ENCODE data around the gene ELMO3. TPM values are rescaled to one million over a fixed set of nuclear protein-coding genes. Genes with fewer than 3 reads are reported as not detected.
A peak's percentile ranks its signal among the peaks of the same experiment; 100 is the strongest.

Gene ELMO3
- total RNA-seq, 2 experiments from 2014 or later = 5.0 to 5.6 TPM

GRCh38 chr16:67170949-67171649 lies 27.8 kb upstream of the ELMO3 start:
- intact Hi-C loops (cut with micrococcal nuclease) = no loop called here
- Mint-ChIP-seq H3K4me3 (peak overlapping the region; percentile 73), H3K4me1 (ENCODE audit: low read depth) (peaks cover 53% of the 10 kb centered on the region), H3K27ac (peak overlapping the region; percentile 21), H3K36me3 (ENCODE audit: low read depth) (peaks cover 12% of the 10 kb centered on the region), H3K27me3 (peaks cover 73% of the 10 kb centered on the region), H3K9me3 (no peaks in the 10 kb centered on the region)
- ChIA-PET CTCF (interaction anchor here (0.7 to 16.0 kb wide), 8 partner anchors 8 to 195 kb away, joined by 3 to 209 read pairs (median 4); partner anchors contain the start of genes B3GNT9, FBXL8, HSF4 and MATCAP1), POLR2A (interaction anchor here (0.9 to 9.2 kb wide), 2 partner anchors 10 to 153 kb away, joined by 3 to 67 read pairs; partner anchors contain the start of genes FBXL8 and TRADD)
- DNase-seq (no peak), ATAC-seq (peak; percentile 20)
- no peak for TF ChIP-seq CTCF (IDR thresholded peaks at IDR 0.05)

DNA sequence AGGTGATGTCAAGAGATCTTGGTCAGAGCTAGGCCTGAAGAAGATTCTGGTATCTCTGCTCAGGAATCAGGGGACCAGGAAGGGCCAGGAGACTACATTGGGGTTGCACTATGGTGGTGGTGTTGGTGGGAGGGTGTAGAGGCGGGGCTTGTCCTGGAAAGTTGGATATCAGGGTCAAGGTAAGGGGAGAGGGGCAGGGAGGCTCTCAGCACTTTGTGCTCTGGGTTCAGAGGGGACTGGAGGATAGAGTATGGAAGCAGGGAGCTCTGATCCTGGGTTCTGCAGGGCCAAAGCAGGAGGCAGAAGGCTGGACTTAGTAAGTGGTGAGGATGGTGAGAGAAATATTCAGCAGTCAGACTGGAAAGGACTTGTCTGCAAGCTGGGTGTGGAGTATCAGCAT lies 25.6 kb upstream of the ELMO3 start:
- Mint-ChIP-seq H3K27ac (peak overlapping the region; percentile 32), H3K4me3 (peak overlapping the region; percentile 85), H3K36me3 (ENCODE audit: low read depth) (peaks cover 7% of the 10 kb centered on the region), H3K9me3 (no peaks in the 10 kb centered on the region), H3K4me1 (ENCODE audit: low read depth) (peaks cover 51% of the 10 kb centered on the region), H3K27me3 (peaks cover 68% of the 10 kb centered on the region)
- ATAC-seq (no peak), DNase-seq (no peak)
- ChIA-PET CTCF (interaction anchor here (1.3 to 16.0 kb wide), 3 partner anchors 12 to 155 kb away, joined by 6 to 209 read pairs (median 32); partner anchors contain the start of genes B3GNT9, FBXL8, HSF4 and TRADD), POLR2A (interaction anchor here (0.8 to 9.2 kb wide), 2 partner anchors 12 to 208 kb away, joined by 3 to 67 read pairs; partner anchors contain the start of genes FBXL8 and TRADD)
- TF ChIP-seq CTCF (IDR thresholded peaks at IDR 0.05) = no peak
- intact Hi-C loops (cut with micrococcal nuclease) = no loop called here

GRCh38 chr16:67173808-67174705 lies 24.9 kb upstream of the ELMO3 start:
- peak; percentile 19 for TF ChIP-seq CTCF (IDR thresholded peaks at IDR 0.05)
- ATAC-seq (peak; percentile 50), DNase-seq (peak; percentile 85)
- intact Hi-C loops (cut with micrococcal nuclease) = no loop called here
- peaks cover 67% of the 10 kb centered on the region for H3K27me3 Mint-ChIP-seq
- peak overlapping the region; percentile 34 for H3K27ac Mint-ChIP-seq
- H3K36me3 Mint-ChIP-seq (ENCODE audit: low read depth) = peaks cover 10% of the 10 kb centered on the region
- peaks cover 55% of the 10 kb centered on the region for H3K4me1 Mint-ChIP-seq (ENCODE audit: low read depth)
- no peaks in the 10 kb centered on the region for H3K9me3 Mint-ChIP-seq
- POLR2A ChIA-PET = interaction anchor here (0.6 to 9.2 kb wide), 4 partner anchors 9 to 64 kb away, joined by 3 to 67 read pairs (median 8); partner anchors contain the start of genes FBXL8, MATCAP1 and TRADD
- H3K4me3 Mint-ChIP-seq = peak overlapping the region; percentile 85
- CTCF ChIA-PET = interaction anchor here (1.3 to 16.0 kb wide), 4 partner anchors 11 to 156 kb away, joined by 6 to 209 read pairs (median 23); partner anchors contain the start of genes B3GNT9, FBXL8, HSF4 and TRADD

DNA sequence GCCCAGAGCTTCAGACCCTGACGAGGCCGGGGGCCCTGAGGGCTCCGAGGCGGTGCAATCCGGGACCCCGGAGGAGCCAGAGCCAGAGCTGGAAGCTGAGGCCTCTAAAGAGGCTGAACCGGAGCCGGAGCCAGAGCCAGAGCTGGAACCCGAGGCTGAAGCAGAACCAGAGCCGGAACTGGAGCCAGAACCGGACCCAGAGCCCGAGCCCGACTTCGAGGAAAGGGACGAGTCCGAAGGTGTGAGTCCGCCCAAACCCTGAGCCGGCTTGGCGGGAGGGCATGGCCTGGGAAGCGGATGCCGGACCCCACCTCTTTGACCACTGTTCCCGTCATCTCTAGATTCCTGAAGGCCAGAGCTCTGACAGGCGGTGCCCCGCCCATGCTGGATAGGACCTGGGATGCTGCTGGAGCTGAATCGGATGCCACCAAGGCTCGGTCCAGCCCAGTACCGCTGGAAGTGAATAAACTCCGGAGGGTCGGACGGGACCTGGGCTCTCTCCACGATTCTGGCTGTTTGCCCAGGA lies 24.2 kb upstream of the ELMO3 start:
- Mint-ChIP-seq H3K27ac (no peak overlapping the region), H3K36me3 (ENCODE audit: low read depth) (peaks cover 12% of the 10 kb centered on the region), H3K4me1 (ENCODE audit: low read depth) (peaks cover 57% of the 10 kb centered on the region), H3K9me3 (no peaks in the 10 kb centered on the region), H3K4me3 (peak overlapping the region; percentile 85), H3K27me3 (peaks cover 70% of the 10 kb centered on the region)
- ChIA-PET POLR2A (interaction anchor here (0.6 to 9.2 kb wide), 9 partner anchors 9 to 164 kb away, joined by 3 to 67 read pairs (median 4); partner anchors contain the start of genes FBXL8, HSF4, MATCAP1 and TRADD), CTCF (interaction anchor here (2.6 to 16.0 kb wide), 3 partner anchors 10 to 157 kb away, joined by 14 to 209 read pairs (median 32); partner anchors contain the start of genes B3GNT9, FBXL8, HSF4 and TRADD)
- ATAC-seq (no peak), DNase-seq (no peak)
- intact Hi-C loops (cut with micrococcal nuclease) = no loop called here
- TF ChIP-seq CTCF (IDR thresholded peaks at IDR 0.05) = no peak
